Stimulated activated CD8-positive, alpha-beta memory T cell treated with anti-CD3 and anti-CD28 coated beads, Interleukin-15, amount 100 ng/mL, for 1 hour (primary cell): ENCODE results near the gene ALS2CL.
"Not testable (repeated sequence)": the region's sequence is repeated elsewhere in the genome, so short reads cannot be mapped to it uniquely, and the experiment has no call there.

Source experiments
- DNase-seq: peaks from one replicate; pipeline ENCODE4 v3.0.0-alpha.2; 2020; ENCODE audit warnings: low read depth

The ALS2CL gene

DNA sequence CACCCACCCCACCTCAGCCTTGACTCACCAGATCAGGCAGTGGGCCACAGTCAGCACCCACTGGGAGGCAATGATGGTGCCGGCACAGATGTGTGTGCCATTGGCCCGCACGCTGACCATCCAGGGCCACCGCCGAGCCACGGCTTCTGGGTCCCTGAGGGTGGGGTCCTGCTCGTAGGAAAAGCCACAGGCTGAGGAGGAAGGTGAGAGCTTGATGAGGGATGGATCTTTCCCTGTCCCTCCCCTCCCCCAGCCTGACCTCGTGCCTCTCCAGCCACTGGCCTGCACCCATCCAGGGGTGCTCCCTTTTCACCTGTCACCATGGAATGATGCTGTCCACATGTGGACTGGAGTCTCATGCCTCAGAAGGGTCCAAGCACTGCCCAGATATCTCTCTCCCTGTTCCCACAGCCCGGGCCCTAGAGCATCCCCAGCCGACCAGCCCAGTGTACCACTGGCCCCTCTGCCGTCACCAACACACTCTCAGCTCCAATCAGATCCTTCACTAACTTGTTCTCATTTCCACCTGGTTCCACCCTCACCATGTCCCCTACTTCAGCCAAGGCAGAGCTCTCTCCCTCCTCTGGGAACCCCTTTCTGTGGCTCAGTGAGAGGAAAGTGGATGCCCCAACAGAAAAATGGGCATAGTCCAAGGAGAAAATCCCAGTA is 22.2 kb upstream of the ALS2CL start:
- DNase-seq = no peak

GRCh38 chr3:46714728-46715506 is 21.4 kb upstream of the ALS2CL start:
- DNase-seq = no peak

DNA sequence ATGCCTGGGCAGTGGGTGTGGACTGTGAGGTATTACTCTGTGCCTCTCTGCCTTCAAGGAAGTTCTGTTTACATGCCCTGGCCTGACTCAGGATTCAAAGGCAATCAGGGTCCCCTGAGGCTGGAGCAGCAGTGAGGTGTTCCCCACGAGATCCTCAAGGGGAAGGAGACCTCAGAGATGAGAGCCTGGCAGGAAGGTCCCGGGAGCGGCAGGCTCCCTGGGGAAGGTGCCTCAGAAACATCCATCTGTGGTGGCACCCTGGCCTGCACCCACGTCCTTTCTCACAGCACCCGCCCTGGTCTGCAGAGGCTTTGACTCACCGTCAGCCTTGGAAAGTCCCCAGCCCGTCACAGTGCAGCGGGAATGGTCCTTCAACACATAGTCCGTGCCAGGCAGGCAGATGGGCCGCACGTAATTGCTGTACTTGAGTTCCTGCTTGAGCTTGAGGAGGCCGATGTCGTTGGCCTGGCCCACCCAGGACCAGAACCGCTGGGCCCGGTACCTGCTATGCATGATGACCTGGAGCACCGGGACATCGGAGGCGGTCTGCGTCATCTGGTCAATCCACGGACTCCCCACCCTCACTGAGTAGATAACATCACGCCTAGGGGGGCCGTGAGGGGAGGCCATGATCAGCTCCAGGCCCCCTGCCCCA is 20.5 kb upstream of the ALS2CL start:
- DNase-seq = no peak

DNA sequence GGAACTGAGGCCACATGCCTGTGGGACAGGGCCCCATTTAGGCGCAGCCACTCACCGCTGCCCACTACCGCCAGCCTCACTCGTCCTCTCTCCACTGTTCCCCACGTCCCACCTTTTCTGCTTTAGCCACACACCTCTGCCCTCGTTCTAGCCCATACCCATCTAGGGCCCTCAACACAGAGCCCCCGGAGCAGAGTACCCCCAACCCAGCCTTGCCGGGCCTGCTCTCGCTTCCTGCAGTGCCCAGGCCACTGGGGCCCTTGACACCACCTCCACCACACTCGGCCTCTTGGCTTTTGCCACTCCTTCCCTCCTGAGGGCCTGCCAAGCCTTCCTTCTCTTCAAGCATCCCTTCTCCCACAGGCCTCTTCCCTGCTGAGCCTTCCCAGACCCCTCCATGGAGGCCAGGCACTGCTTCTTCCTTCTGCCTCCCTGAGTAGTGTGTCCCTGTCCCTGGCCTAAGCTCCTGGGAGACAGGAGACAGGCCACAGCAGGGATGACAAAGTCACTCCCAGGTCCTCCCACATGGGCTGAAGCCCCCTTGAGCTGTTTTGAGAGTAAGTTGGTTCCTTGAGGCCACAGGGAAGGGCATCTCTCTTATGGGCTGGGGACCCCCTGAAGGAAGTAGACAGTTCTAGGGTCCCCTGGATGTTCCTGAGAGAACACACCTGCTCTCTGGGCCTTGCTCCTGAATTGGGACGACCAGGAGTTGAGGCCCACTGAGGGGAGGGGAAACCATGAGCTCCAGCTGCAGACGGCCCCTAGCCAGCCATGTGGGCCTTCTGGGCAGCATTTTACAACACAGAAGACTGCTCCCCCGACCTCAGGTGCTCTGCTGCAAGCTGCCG is 19.8 kb upstream of the ALS2CL start:
- no peak for DNase-seq

- no peak for DNase-seq
Measured at GRCh38 chr3:46712191-46713049, 18.9 kb upstream of the ALS2CL start.

GRCh38 chr3:46711760-46712159 is 18.3 kb upstream of the ALS2CL start:
- no peak for DNase-seq

- DNase-seq = no peak
Measured at GRCh38 chr3:46711305-46711704, 17.8 kb upstream of the ALS2CL start.

- no peak for DNase-seq
Measured at GRCh38 chr3:46710671-46711295, 17.3 kb upstream of the ALS2CL start.

GRCh38 chr3:46710229-46710628 is 16.8 kb upstream of the ALS2CL start:
- no peak for DNase-seq

DNA sequence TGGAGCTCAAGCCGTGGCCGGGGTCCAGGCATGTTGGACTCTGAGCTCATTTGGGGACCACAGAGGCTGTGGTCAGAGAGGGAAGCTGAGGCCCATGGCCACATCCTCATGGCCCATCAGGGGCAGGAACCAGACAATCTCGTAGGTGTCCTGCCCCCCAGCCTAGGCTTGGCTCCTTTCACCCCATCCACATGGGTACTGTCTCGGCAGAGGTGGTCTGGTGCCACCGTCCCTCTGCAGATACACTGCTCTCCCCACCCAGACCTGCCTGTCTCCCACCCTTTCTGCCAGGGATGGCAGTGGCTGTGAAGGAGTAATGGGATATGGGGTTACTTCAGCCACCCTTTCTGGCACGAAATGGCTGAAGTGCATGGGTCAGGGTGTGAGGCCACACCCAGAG is 16.2 kb upstream of the ALS2CL start:
- DNase-seq = no peak

- DNase-seq = no peak
Measured at GRCh38 chr3:46709157-46709654, 15.7 kb upstream of the ALS2CL start.

- DNase-seq = no peak
Measured at GRCh38 chr3:46708401-46709156, 15.1 kb upstream of the ALS2CL start.

GRCh38 chr3:46707601-46708011 is 14.1 kb upstream of the ALS2CL start:
- no peak for DNase-seq

DNA sequence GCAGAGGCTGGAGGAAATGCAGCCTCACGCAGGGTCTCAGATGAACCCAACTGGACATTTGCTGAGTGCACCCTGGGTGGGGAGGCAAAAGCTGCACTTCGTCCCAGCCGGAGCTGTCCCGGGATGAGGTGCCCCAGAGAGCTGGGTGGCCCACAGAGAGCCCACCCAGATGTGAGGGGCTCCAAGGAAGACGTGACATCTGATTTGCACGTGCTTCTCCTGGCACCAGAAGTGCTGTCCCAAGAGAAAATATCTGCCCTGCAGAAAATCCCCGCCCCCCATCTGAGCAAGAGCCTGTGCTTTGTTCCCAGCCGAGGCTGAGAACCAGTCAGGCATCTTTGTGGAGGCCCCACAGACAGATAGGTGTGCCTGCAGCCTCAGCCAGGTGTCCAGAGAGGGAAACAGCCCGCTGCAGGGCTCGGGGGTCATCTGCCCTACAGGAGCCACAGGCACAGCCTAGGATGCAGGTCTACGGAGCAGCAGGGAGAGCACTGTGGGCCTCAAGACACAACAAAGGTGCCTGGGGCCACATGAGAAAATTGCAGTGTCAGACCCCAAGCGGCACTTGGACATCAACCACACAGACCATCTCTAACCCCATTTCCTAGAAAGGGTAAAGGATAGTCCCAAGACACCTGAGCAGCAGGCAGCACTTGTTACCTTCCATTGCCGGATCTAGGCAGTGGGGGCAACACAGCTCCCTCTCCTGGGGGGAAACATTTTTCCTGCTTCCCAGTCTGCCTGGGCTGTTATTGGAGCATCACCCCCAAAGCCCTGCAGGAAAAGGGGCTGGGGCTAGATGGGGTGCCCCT is 13.5 kb upstream of the ALS2CL start:
- no peak for DNase-seq

- DNase-seq = no peak
Measured at GRCh38 chr3:46705751-46706552, 12.5 kb upstream of the ALS2CL start.

- peak; percentile 26 for DNase-seq
Measured at GRCh38 chr3:46705022-46705530, 11.6 kb upstream of the ALS2CL start.

GRCh38 chr3:46704346-46704745 is 10.9 kb upstream of the ALS2CL start:
- not testable (repeated sequence) for DNase-seq

- no peak for DNase-seq
Measured at GRCh38 chr3:46703013-46703520, 9.6 kb upstream of the ALS2CL start.
